Activated T-helper 2 cell treated with anti-CD3 and anti-CD28 coated beads, Interferon-gamma antibody, Interleukin-2, Interleukin-4, amounts not matched to agents 10 μg/mL and 5 μg/mL and 100 μg/mL, durations not matched to agents 14 hours and 24 hours and 36 hours (primary cell): ENCODE measurements around the gene ARL6. TPM values are rescaled to one million over a fixed set of nuclear protein-coding genes. Genes with fewer than 3 reads are reported as not detected.
A peak's percentile ranks its signal among the peaks of the same experiment; 100 is the strongest.

Source experiments
- DNase-seq: peaks from one replicate; pipeline ENCODE4 v3.0.0; 2021; ENCODE audit warnings: low spot score
- H3K27ac Mint-ChIP-seq: one replicate; pipeline ENCODE4 v1.8.0; 2021; ENCODE audit warnings: mixed read lengths
- H3K27me3 Mint-ChIP-seq: one replicate; pipeline ENCODE4 v1.8.0; 2021; ENCODE audit warnings: low read depth, mixed read lengths
- H3K36me3 Mint-ChIP-seq: one replicate; pipeline ENCODE4 v1.8.0; 2021; ENCODE audit warnings: low read depth, mixed read lengths
- H3K4me1 Mint-ChIP-seq: one replicate; pipeline ENCODE4 v1.8.0; 2021; ENCODE audit warnings: low read depth, mixed read lengths
- H3K4me3 Mint-ChIP-seq: one replicate; pipeline ENCODE4 v1.8.0; 2021; ENCODE audit warnings: low read depth, mild to moderate bottlenecking, moderate library complexity, mixed read lengths
- H3K9me3 Mint-ChIP-seq: one replicate; pipeline ENCODE4 v1.8.0; 2021; ENCODE audit warnings: mixed read lengths
- intact Hi-C: fragments of 100-400 bp; cut with micrococcal nuclease; formaldehyde crosslinking; loops from one replicate; pipeline ENCODE4 v1.15.1; 2023
- total RNA-seq: library from RNA; stranded (reverse); gene quantifications from 2 replicates; pipeline ENCODE4 v1.2.3, GENCODE V29; 2022

The ARL6 gene
- total RNA-seq, 1 donor from 2014 or later = 3.2 TPM

- DNase-seq = no peak
- intact Hi-C loops = loop anchor here (1.0 to 2.0 kb wide), 3 partner anchors 27 to 230 kb away; no protein-coding TSS in a partner anchor
- Mint-ChIP-seq H3K9me3 (no peaks in the 10 kb centered on the region), H3K36me3 (no peaks in the 10 kb centered on the region), H3K27ac (no peak overlapping the region), H3K4me3 (no peak overlapping the region), H3K4me1 (peaks cover 2% of the 10 kb centered on the region), H3K27me3 (no peaks in the 10 kb centered on the region)
Measured at GRCh38 chr3:97793420-97794019, 29.0 kb downstream of the ARL6 start.

GRCh38 chr3:97795951-97796350 is 31.4 kb downstream of the ARL6 start:
- no peak overlapping the region for H3K27ac Mint-ChIP-seq
- no peaks in the 10 kb centered on the region for H3K27me3 Mint-ChIP-seq
- no peaks in the 10 kb centered on the region for H3K36me3 Mint-ChIP-seq
- no peak overlapping the region for H3K4me3 Mint-ChIP-seq
- H3K4me1 Mint-ChIP-seq = peaks cover 2% of the 10 kb centered on the region
- H3K9me3 Mint-ChIP-seq = no peaks in the 10 kb centered on the region
- no peak for DNase-seq
- intact Hi-C loops = no loop called here

GRCh38 chr3:97804471-97804870 is 39.9 kb downstream of the ARL6 start:
- H3K4me3 Mint-ChIP-seq = no peak overlapping the region
- H3K4me1 Mint-ChIP-seq = no peaks in the 10 kb centered on the region
- intact Hi-C loops = no loop called here
- no peaks in the 10 kb centered on the region for H3K9me3 Mint-ChIP-seq
- peaks cover 9% of the 10 kb centered on the region for H3K27me3 Mint-ChIP-seq
- H3K36me3 Mint-ChIP-seq = no peaks in the 10 kb centered on the region
- no peak overlapping the region for H3K27ac Mint-ChIP-seq
- no peak for DNase-seq

- Mint-ChIP-seq H3K4me1 (peaks cover 10% of the 10 kb centered on the region), H3K9me3 (no peaks in the 10 kb centered on the region), H3K27ac (no peak overlapping the region), H3K4me3 (no peak overlapping the region), H3K36me3 (no peaks in the 10 kb centered on the region), H3K27me3 (peaks cover 13% of the 10 kb centered on the region)
- no peak for DNase-seq
- intact Hi-C loops = no loop called here
Measured at GRCh38 chr3:97810779-97811390, 46.3 kb downstream of the ARL6 start.

- DNase-seq = peak; percentile 27
- Mint-ChIP-seq H3K36me3 (no peaks in the 10 kb centered on the region), H3K4me3 (no peak overlapping the region), H3K4me1 (peaks cover 14% of the 10 kb centered on the region), H3K9me3 (no peaks in the 10 kb centered on the region), H3K27ac (no peak overlapping the region), H3K27me3 (peaks cover 12% of the 10 kb centered on the region)
- intact Hi-C loops = no loop called here
Measured at GRCh38 chr3:97815149-97815917, 50.8 kb downstream of the ARL6 start.

GRCh38 chr3:97816811-97817210 is 52.3 kb downstream of the ARL6 start:
- Mint-ChIP-seq H3K27me3 (peaks cover 17% of the 10 kb centered on the region), H3K4me3 (no peak overlapping the region), H3K27ac (no peak overlapping the region), H3K9me3 (no peaks in the 10 kb centered on the region), H3K36me3 (no peaks in the 10 kb centered on the region), H3K4me1 (peaks cover 20% of the 10 kb centered on the region)
- DNase-seq = no peak
- intact Hi-C loops = no loop called here

GRCh38 chr3:97817965-97818364 is 53.4 kb downstream of the ARL6 start:
- Mint-ChIP-seq H3K27ac (no peak overlapping the region), H3K27me3 (peaks cover 22% of the 10 kb centered on the region), H3K9me3 (no peaks in the 10 kb centered on the region), H3K4me3 (no peak overlapping the region), H3K36me3 (no peaks in the 10 kb centered on the region), H3K4me1 (peaks cover 22% of the 10 kb centered on the region)
- no peak for DNase-seq
- intact Hi-C loops = no loop called here

GRCh38 chr3:97820780-97821179 is 56.2 kb downstream of the ARL6 start:
- Mint-ChIP-seq H3K9me3 (no peaks in the 10 kb centered on the region), H3K4me3 (peak overlapping the region; percentile 100), H3K36me3 (peaks cover 12% of the 10 kb centered on the region), H3K4me1 (peaks cover 23% of the 10 kb centered on the region), H3K27ac (peak overlapping the region; percentile 67), H3K27me3 (peaks cover 40% of the 10 kb centered on the region)
- intact Hi-C loops = loop anchor here (1.0 to 5.0 kb wide), 4 partner anchors 28 to 737 kb away; partner anchors contain the start of gene ARL6
- no peak for DNase-seq

GRCh38 chr3:97821287-97821773 is 56.8 kb downstream of the ARL6 start:
- Mint-ChIP-seq H3K27ac (peak overlapping the region; percentile 67), H3K27me3 (peaks cover 40% of the 10 kb centered on the region), H3K36me3 (peaks cover 12% of the 10 kb centered on the region), H3K4me1 (peaks cover 20% of the 10 kb centered on the region), H3K4me3 (peak overlapping the region; percentile 100), H3K9me3 (no peaks in the 10 kb centered on the region)
- intact Hi-C loops = loop anchor here (1.0 to 5.0 kb wide), 4 partner anchors 29 to 736 kb away; partner anchors contain the start of gene ARL6
- DNase-seq = no peak

GRCh38 chr3:97821774-97822358 is 57.3 kb downstream of the ARL6 start, which contains the start of gene CRYBG3:
Gene CRYBG3 (plus strand): TSS chr3:97822011. CDS start chr3:97822207, 196 bp downstream.
- intact Hi-C loops = loop anchor here (1.0 to 5.0 kb wide), 6 partner anchors 29 to 735 kb away; partner anchors contain the start of genes ARL6 and RIOX2

GRCh38 chr3:97822359-97822775 is 57.8 kb downstream of the ARL6 start:
- Mint-ChIP-seq H3K4me3 (peak overlapping the region; percentile 100), H3K9me3 (no peaks in the 10 kb centered on the region), H3K36me3 (peaks cover 12% of the 10 kb centered on the region), H3K27ac (peak overlapping the region; percentile 88), H3K27me3 (peaks cover 40% of the 10 kb centered on the region), H3K4me1 (peaks cover 20% of the 10 kb centered on the region)
- intact Hi-C loops = loop anchor here (1.0 to 5.0 kb wide), 3 partner anchors 50 to 735 kb away; partner anchors contain the start of gene RIOX2
- no peak for DNase-seq

More at GRCh38 chr3:97821774-97822358, 57.3 kb downstream of the ARL6 start, which contains the start of gene CRYBG3:
- peaks cover 12% of the 10 kb centered on the region for H3K36me3 Mint-ChIP-seq
- H3K9me3 Mint-ChIP-seq = no peaks in the 10 kb centered on the region
- peaks cover 20% of the 10 kb centered on the region for H3K4me1 Mint-ChIP-seq
- DNase-seq = peak; percentile 85
- peaks cover 40% of the 10 kb centered on the region for H3K27me3 Mint-ChIP-seq
- peak within 1 kb of the TSS; percentile 100 for H3K4me3 Mint-ChIP-seq
- H3K27ac Mint-ChIP-seq = peak within 1 kb of the TSS; percentile 88
